ENCODE measurements around the gene PVALB.

Gene PVALB

GRCh38 chr22:36860821-36861659 lies 44.2 kb upstream of the PVALB start, which contains the start of gene NCF4:
TSS of gene NCF4 (plus strand) at chr22:36861006. CDS start at chr22:36861172, 166 bp downstream.
- Histone ChIP-seq H3K27ac (ENCODE audit: insufficient read depth in 1 of 2, low read depth in 1 of 2, low read length in 2 of 2, poor library complexity in 1 of 2, severe bottlenecking in 2 of 2) (peak within 1 kb of the TSS; percentile 92 to 97), H3K4me1 (ENCODE audit: control extremely low read depth in 1 of 4, control insufficient read depth in 4 of 4, insufficient read depth in 4 of 4, low read length in 3 of 4) (peaks cover 9 to 91% (median 61%) of the 10 kb centered on the region in 4 experiments), H3K27me3 (replicated peaks in 2 of 5; ENCODE audit: control insufficient read depth in 4 of 5, insufficient read depth in 5 of 5, low read length in 4 of 5) (no peaks in the 10 kb centered on the region), H3K4me3 (ENCODE audit: control insufficient read depth in 1 of 7, extremely low read depth in 1 of 7, insufficient read depth in 4 of 7, low read depth in 2 of 7, low read length in 6 of 7) (peak within 1 kb of the TSS in 6 of 7 experiments; percentile 21 to 67 (median 62)), H3K9me3 (ENCODE audit: control extremely low read depth in 1 of 5, control insufficient read depth in 4 of 5, insufficient read depth in 2 of 5, low read depth in 1 of 5, low read length in 4 of 5) (no peaks in the 10 kb centered on the region), H3K36me3 (ENCODE audit: control insufficient read depth in 4 of 4, insufficient read depth in 4 of 4, low read length in 3 of 4) (peaks cover 0 to 35% (median 14%) of the 10 kb centered on the region in 4 experiments)
- WGBS (ENCODE audit: insufficient coverage) = 60% methylated on average over 13 of the region's 17 CpGs
- DNase-seq = peak; percentile 93 to 99 (median 98)
- ChIA-PET POLR2A (interaction anchor here (0.8 to 1.0 kb wide), 2 partner anchors 117 to 121 kb away, joined by 3 to 4 read pairs; no protein-coding TSS in a partner anchor), CTCF (interaction anchor here (0.9 to 3.1 kb wide), 4 partner anchors 13 to 311 kb away, joined by 3 to 10 read pairs (median 4); no protein-coding TSS in a partner anchor)

- CTCF ChIA-PET = interaction anchor here (0.9 to 3.1 kb wide), 4 partner anchors 13 to 311 kb away, joined by 3 to 10 read pairs (median 4); no protein-coding TSS in a partner anchor
- peak overlapping the region in 2 of 7 experiments; percentile 64 to 67 for H3K4me3 ChIP-seq (ENCODE audit: control insufficient read depth in 1 of 7, extremely low read depth in 1 of 7, insufficient read depth in 4 of 7, low read depth in 2 of 7, low read length in 6 of 7)
- POLR2A ChIA-PET = interaction anchor here (0.8 kb wide), 1 partner anchor 117 kb away, joined by 3 read pairs; no protein-coding TSS in a partner anchor
- H3K9me3 ChIP-seq (ENCODE audit: control extremely low read depth in 1 of 5, control insufficient read depth in 4 of 5, insufficient read depth in 2 of 5, low read depth in 1 of 5, low read length in 4 of 5) = no peaks in the 10 kb centered on the region
- H3K27me3 ChIP-seq (replicated peaks in 2 of 5; ENCODE audit: control insufficient read depth in 4 of 5, insufficient read depth in 5 of 5, low read length in 4 of 5) = no peaks in the 10 kb centered on the region
- H3K4me1 ChIP-seq (ENCODE audit: control extremely low read depth in 1 of 4, control insufficient read depth in 4 of 4, insufficient read depth in 4 of 4, low read length in 3 of 4) = peaks cover 9 to 93% (median 61%) of the 10 kb centered on the region in 4 experiments
- peak overlapping the region; percentile 92 to 97 for H3K27ac ChIP-seq (ENCODE audit: insufficient read depth in 1 of 2, low read depth in 1 of 2, low read length in 2 of 2, poor library complexity in 1 of 2, severe bottlenecking in 2 of 2)
- H3K36me3 ChIP-seq (ENCODE audit: control insufficient read depth in 4 of 4, insufficient read depth in 4 of 4, low read length in 3 of 4) = peaks cover 0 to 29% (median 9%) of the 10 kb centered on the region in 4 experiments
- DNase-seq = no peak
- 89% methylated on average over 2 of the region's 2 CpGs for WGBS (ENCODE audit: insufficient coverage)
Measured at GRCh38 chr22:36860438-36860820, 43.6 kb upstream of the PVALB start.

GRCh38 chr22:36860017-36860416 lies 43.2 kb upstream of the PVALB start:
- no peak for DNase-seq
- ChIA-PET CTCF (interaction anchor here (0.9 to 3.1 kb wide), 6 partner anchors 12 to 310 kb away, joined by 3 to 10 read pairs (median 4); no protein-coding TSS in a partner anchor), POLR2A (no interaction called here)

GRCh38 chr22:36858966-36859365 lies 42.1 kb upstream of the PVALB start:
- ChIA-PET CTCF (interaction anchor here (0.6 to 3.1 kb wide), 10 partner anchors 13 to 331 kb away, joined by 3 to 10 read pairs (median 3); no protein-coding TSS in a partner anchor), POLR2A (no interaction called here)
- no peak overlapping the region for H3K27ac ChIP-seq (ENCODE audit: insufficient read depth in 1 of 2, low read depth in 1 of 2, low read length in 2 of 2, poor library complexity in 1 of 2, severe bottlenecking in 2 of 2)
- H3K9me3 ChIP-seq (ENCODE audit: control extremely low read depth in 1 of 5, control insufficient read depth in 4 of 5, insufficient read depth in 2 of 5, low read depth in 1 of 5, low read length in 4 of 5) = no peaks in the 10 kb centered on the region
- no peak for DNase-seq
- peaks cover 0 to 14% (median 2%) of the 10 kb centered on the region in 4 experiments for H3K36me3 ChIP-seq (ENCODE audit: control insufficient read depth in 4 of 4, insufficient read depth in 4 of 4, low read length in 3 of 4)
- WGBS (ENCODE audit: insufficient coverage) = 100% methylated on average over 1 of the region's 2 CpGs
- peaks cover 9 to 78% (median 49%) of the 10 kb centered on the region in 4 experiments for H3K4me1 ChIP-seq (ENCODE audit: control extremely low read depth in 1 of 4, control insufficient read depth in 4 of 4, insufficient read depth in 4 of 4, low read length in 3 of 4)
- H3K4me3 ChIP-seq (ENCODE audit: control insufficient read depth in 1 of 7, extremely low read depth in 1 of 7, insufficient read depth in 4 of 7, low read depth in 2 of 7, low read length in 6 of 7) = no peak overlapping the region
- no peaks in the 10 kb centered on the region for H3K27me3 ChIP-seq (replicated peaks in 2 of 5; ENCODE audit: control insufficient read depth in 4 of 5, insufficient read depth in 5 of 5, low read length in 4 of 5)

More at GRCh38 chr22:36860017-36860416, 43.2 kb upstream of the PVALB start:
- peak overlapping the region; percentile 92 to 97 for H3K27ac ChIP-seq (ENCODE audit: insufficient read depth in 1 of 2, low read depth in 1 of 2, low read length in 2 of 2, poor library complexity in 1 of 2, severe bottlenecking in 2 of 2)
- no peaks in the 10 kb centered on the region for H3K27me3 ChIP-seq (replicated peaks in 2 of 5; ENCODE audit: control insufficient read depth in 4 of 5, insufficient read depth in 5 of 5, low read length in 4 of 5)
- H3K4me3 ChIP-seq (ENCODE audit: control insufficient read depth in 1 of 7, extremely low read depth in 1 of 7, insufficient read depth in 4 of 7, low read depth in 2 of 7, low read length in 6 of 7) = peak overlapping the region in 1 of 7 experiments; percentile 67
- H3K9me3 ChIP-seq (ENCODE audit: control extremely low read depth in 1 of 5, control insufficient read depth in 4 of 5, insufficient read depth in 2 of 5, low read depth in 1 of 5, low read length in 4 of 5) = no peaks in the 10 kb centered on the region
- WGBS (ENCODE audit: insufficient coverage) = 88% methylated on average over 5 of the region's 6 CpGs
- H3K36me3 ChIP-seq (ENCODE audit: control insufficient read depth in 4 of 4, insufficient read depth in 4 of 4, low read length in 3 of 4) = peaks cover 0 to 25% (median 5%) of the 10 kb centered on the region in 4 experiments
- peaks cover 9 to 89% (median 57%) of the 10 kb centered on the region in 4 experiments for H3K4me1 ChIP-seq (ENCODE audit: control extremely low read depth in 1 of 4, control insufficient read depth in 4 of 4, insufficient read depth in 4 of 4, low read length in 3 of 4)

- CTCF ChIA-PET = interaction anchor here (0.7 to 3.1 kb wide), 8 partner anchors 12 to 441 kb away, joined by 3 to 14 read pairs (median 3); no protein-coding TSS in a partner anchor
- Histone ChIP-seq H3K36me3 (ENCODE audit: control insufficient read depth in 4 of 4, insufficient read depth in 4 of 4, low read length in 3 of 4) (peaks cover 0 to 6% (median 0%) of the 10 kb centered on the region in 4 experiments), H3K9me3 (ENCODE audit: control extremely low read depth in 1 of 5, control insufficient read depth in 4 of 5, insufficient read depth in 2 of 5, low read depth in 1 of 5, low read length in 4 of 5) (no peaks in the 10 kb centered on the region), H3K4me1 (ENCODE audit: control extremely low read depth in 1 of 4, control insufficient read depth in 4 of 4, insufficient read depth in 4 of 4, low read length in 3 of 4) (peaks cover 9 to 78% (median 53%) of the 10 kb centered on the region in 4 experiments), H3K27ac (ENCODE audit: insufficient read depth in 1 of 2, low read depth in 1 of 2, low read length in 2 of 2, poor library complexity in 1 of 2, severe bottlenecking in 2 of 2) (no peak overlapping the region), H3K27me3 (replicated peaks in 2 of 5; ENCODE audit: control insufficient read depth in 4 of 5, insufficient read depth in 5 of 5, low read length in 4 of 5) (no peaks in the 10 kb centered on the region), H3K4me3 (ENCODE audit: control insufficient read depth in 1 of 7, extremely low read depth in 1 of 7, insufficient read depth in 4 of 7, low read depth in 2 of 7, low read length in 6 of 7) (no peak overlapping the region)
- 96% methylated on average over 9 of the region's 9 CpGs for WGBS (ENCODE audit: insufficient coverage)
- DNase-seq = no peak
- POLR2A ChIA-PET = no interaction called here
Measured at GRCh38 chr22:36858156-36858555, 41.3 kb upstream of the PVALB start.

GRCh38 chr22:36856792-36857135 lies 39.9 kb upstream of the PVALB start:
- WGBS (ENCODE audit: insufficient coverage) = 84% methylated on average over 7 of the region's 8 CpGs
- Histone ChIP-seq H3K36me3 (ENCODE audit: control insufficient read depth in 4 of 4, insufficient read depth in 4 of 4, low read length in 3 of 4) (no peaks in the 10 kb centered on the region), H3K4me3 (ENCODE audit: control insufficient read depth in 1 of 7, extremely low read depth in 1 of 7, insufficient read depth in 4 of 7, low read depth in 2 of 7, low read length in 6 of 7) (peak overlapping the region in 3 of 7 experiments; percentile 19 to 59 (median 27)), H3K4me1 (ENCODE audit: control extremely low read depth in 1 of 4, control insufficient read depth in 4 of 4, insufficient read depth in 4 of 4, low read length in 3 of 4) (peaks cover 9 to 71% (median 46%) of the 10 kb centered on the region in 4 experiments), H3K27ac (ENCODE audit: insufficient read depth in 1 of 2, low read depth in 1 of 2, low read length in 2 of 2, poor library complexity in 1 of 2, severe bottlenecking in 2 of 2) (no peak overlapping the region), H3K27me3 (replicated peaks in 2 of 5; ENCODE audit: control insufficient read depth in 4 of 5, insufficient read depth in 5 of 5, low read length in 4 of 5) (no peaks in the 10 kb centered on the region), H3K9me3 (ENCODE audit: control extremely low read depth in 1 of 5, control insufficient read depth in 4 of 5, insufficient read depth in 2 of 5, low read depth in 1 of 5, low read length in 4 of 5) (peaks cover 0 to 4% (median 0%) of the 10 kb centered on the region in 5 experiments)
- ChIA-PET CTCF (interaction anchor here (0.9 to 5.2 kb wide), 26 partner anchors 8 to 384 kb away, joined by 3 to 46 read pairs (median 4); no protein-coding TSS in a partner anchor), POLR2A (no interaction called here)
- no peak for DNase-seq

Data from common myeloid progenitor, CD34-positive (primary cell).